ENCODE data around the gene FHIP1A. TPM values are rescaled to one million over a fixed set of nuclear protein-coding genes. Genes with fewer than 3 reads are reported as not detected.
A peak's percentile ranks its signal among the peaks of the same experiment; 100 is the strongest.

Gene FHIP1A
- total and polyA plus RNA-seq, 2 of the 13 experiments (the other 11 are each of a cell fraction or from before 2014, with no cell fraction given): 4.1 to 6.2 TPM

GRCh38 chr4:151409470-151410313 is 716 bp downstream of the FHIP1A start (continued):
- TF ChIP-seq FOXO4 (CRISPR knock-in tag; conservative IDR thresholded peaks at IDR 0.05) (no peak), ZNF362 (CRISPR knock-in tag; IDR thresholded peaks at IDR 0.05; ENCODE audit: borderline replicate concordance) (no peak), ZNF562 (CRISPR knock-in tag; IDR thresholded peaks at IDR 0.05; ENCODE audit: borderline replicate concordance) (no peak), SP140L (CRISPR knock-in tag; IDR thresholded peaks at IDR 0.05; ENCODE audit: borderline replicate concordance) (no peak), ZNF205 (CRISPR knock-in tag; IDR thresholded peaks at IDR 0.05) (peak; percentile 59; the same call in 1 of the 2 replicates), ZNF891 (CRISPR knock-in tag; IDR thresholded peaks at IDR 0.05) (no peak), ZSCAN20 (CRISPR knock-in tag; IDR thresholded peaks at IDR 0.05; ENCODE audit: borderline replicate concordance) (no peak), ZNF230 (CRISPR knock-in tag; IDR thresholded peaks at IDR 0.05) (0 out of 2 replicates have a peak, but pooled peaks have one; percentile 43), CREM (IDR thresholded peaks at IDR 0.05) (no peak), CREM (CRISPR knock-in tag; IDR thresholded peaks at IDR 0.05) (no peak), ETV5 (CRISPR knock-in tag; IDR thresholded peaks at IDR 0.05; ENCODE audit: borderline replicate concordance) (no peak), KLF6 (CRISPR knock-in tag; IDR thresholded peaks at IDR 0.05) (no peak), ZNF235 (CRISPR knock-in tag; IDR thresholded peaks at IDR 0.05; ENCODE audit: borderline replicate concordance) (no peak), ZNF18 (CRISPR knock-in tag; IDR thresholded peaks at IDR 0.05; ENCODE audit: insufficient replicate concordance) (no peak), FLYWCH1 (CRISPR knock-in tag; IDR thresholded peaks at IDR 0.05) (no peak), ZMYM4 (CRISPR knock-in tag; IDR thresholded peaks at IDR 0.05) (0 out of 2 replicates have a peak, but pooled peaks have one; percentile 25)
- TF ChIP-seq, protein P1, sequence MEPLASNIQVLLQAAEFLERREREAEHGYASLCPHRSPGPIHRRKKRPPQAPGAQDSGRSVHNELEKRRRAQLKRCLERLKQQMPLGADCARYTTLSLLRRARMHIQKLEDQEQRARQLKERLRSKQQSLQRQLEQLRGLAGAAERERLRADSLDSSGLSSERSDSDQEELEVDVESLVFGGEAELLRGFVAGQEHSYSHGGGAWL (CRISPR knock-in tag; IDR thresholded peaks at IDR 0.05): no peak
- TF ChIP-seq, protein P2, sequence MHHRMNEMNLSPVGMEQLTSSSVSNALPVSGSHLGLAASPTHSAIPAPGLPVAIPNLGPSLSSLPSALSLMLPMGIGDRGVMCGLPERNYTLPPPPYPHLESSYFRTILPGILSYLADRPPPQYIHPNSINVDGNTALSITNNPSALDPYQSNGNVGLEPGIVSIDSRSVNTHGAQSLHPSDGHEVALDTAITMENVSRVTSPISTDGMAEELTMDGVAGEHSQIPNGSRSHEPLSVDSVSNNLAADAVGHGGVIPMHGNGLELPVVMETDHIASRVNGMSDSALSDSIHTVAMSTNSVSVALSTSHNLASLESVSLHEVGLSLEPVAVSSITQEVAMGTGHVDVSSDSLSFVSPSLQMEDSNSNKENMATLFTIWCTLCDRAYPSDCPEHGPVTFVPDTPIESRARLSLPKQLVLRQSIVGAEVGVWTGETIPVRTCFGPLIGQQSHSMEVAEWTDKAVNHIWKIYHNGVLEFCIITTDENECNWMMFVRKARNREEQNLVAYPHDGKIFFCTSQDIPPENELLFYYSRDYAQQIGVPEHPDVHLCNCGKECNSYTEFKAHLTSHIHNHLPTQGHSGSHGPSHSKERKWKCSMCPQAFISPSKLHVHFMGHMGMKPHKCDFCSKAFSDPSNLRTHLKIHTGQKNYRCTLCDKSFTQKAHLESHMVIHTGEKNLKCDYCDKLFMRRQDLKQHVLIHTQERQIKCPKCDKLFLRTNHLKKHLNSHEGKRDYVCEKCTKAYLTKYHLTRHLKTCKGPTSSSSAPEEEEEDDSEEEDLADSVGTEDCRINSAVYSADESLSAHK (CRISPR knock-in tag; IDR thresholded peaks at IDR 0.05; ENCODE audit: borderline replicate concordance): no peak

Measured in HepG2 (cell line).